SK-N-SH treated with all-trans-retinoic acid at 6 μM for 48 hours (cell line): ENCODE data around the gene CNN2.

Experiments
- BACH2 ChIP-seq: fragments of 250-450 bp; sonication (Bioruptor Pico); IDR thresholded peaks from 2 replicates; pipeline ENCODE4 v1.9.0; 2021; ENCODE audit warnings: mild to moderate bottlenecking, borderline replicate concordance
- CSDC2 ChIP-seq: fragments of 250-450 bp; sonication (Bioruptor Pico); IDR thresholded peaks from 2 replicates; pipeline ENCODE4 v1.5.0; 2020; ENCODE audit warnings: mild to moderate bottlenecking, moderate library complexity
- CSRNP3 ChIP-seq: fragments of 250-450 bp; sonication (Bioruptor Pico); IDR thresholded peaks from 2 replicates; pipeline ENCODE4 v1.5.1; 2021; ENCODE audit warnings: mild to moderate bottlenecking, moderate library complexity
- GLIS3 ChIP-seq: fragments of 250-450 bp; sonication (Bioruptor Pico); IDR thresholded peaks from 2 replicates; pipeline ENCODE4 v1.5.0; 2020; ENCODE audit warnings: mild to moderate bottlenecking, moderate library complexity
- PATZ1 ChIP-seq: fragments of 250-450 bp; sonication (Bioruptor Pico); IDR thresholded peaks from 2 replicates; pipeline ENCODE4 v1.8.0; 2020; ENCODE audit warnings: mild to moderate bottlenecking, moderate library complexity, borderline replicate concordance
- POU6F1 ChIP-seq: fragments of 250-450 bp; sonication (Bioruptor Pico); IDR thresholded peaks from 2 replicates; pipeline ENCODE4 v1.8.0; 2021; ENCODE audit warnings: low read depth, mild to moderate bottlenecking, moderate library complexity, borderline replicate concordance
- ZC3H10 ChIP-seq: fragments of 250-450 bp; sonication (Bioruptor Pico); IDR thresholded peaks from 2 replicates; pipeline ENCODE4 v1.5.1; 2021; ENCODE audit warnings: mild to moderate bottlenecking, moderate library complexity
- ZFP3 ChIP-seq: fragments of 250-450 bp; sonication (Bioruptor Pico); IDR thresholded peaks from 2 replicates; pipeline ENCODE4 v1.5.0; 2020; ENCODE audit warnings: mild to moderate bottlenecking, moderate library complexity
- ZNF8 ChIP-seq: fragments of 450-650 bp; formaldehyde crosslinking; IDR thresholded peaks from 2 replicates; pipeline ENCODE4 v1.5.0; 2020; ENCODE audit warnings: mild to moderate bottlenecking, moderate library complexity

- TF ChIP-seq BACH2 (CRISPR knock-in tag) (no peak), GLIS3 (CRISPR knock-in tag) (no peak), ZNF8 (CRISPR knock-in tag) (no peak), ZFP3 (CRISPR knock-in tag) (no peak), POU6F1 (no peak), ZC3H10 (CRISPR knock-in tag) (no peak), PATZ1 (CRISPR knock-in tag) (no peak), CSDC2 (CRISPR knock-in tag) (no peak), CSRNP3 (no peak)
These were observed 1.9 kb downstream of the CNN2 start for GRCh38 chr19:1028062-1028926.
